HEK293T (cell line): ENCODE results near the gene EPN1.

ENCODE experiments used
- CTCF ChIA-PET: fragments of 350-600 bp; formaldehyde crosslinking; extraction: SDS; loops from one replicate; lab custom pipeline; 2021; ENCODE audit warnings: antibody characterized with exemption, inconsistent platforms; lab: Yijun Ruan, JAX
- POLR2A ChIA-PET: fragments of 350-600 bp; formaldehyde crosslinking; extraction: SDS; loops from one replicate; lab custom pipeline; 2020; ENCODE audit warnings: antibody characterized with exemption, inconsistent platforms; lab: Yijun Ruan, JAX
- DNase-seq: peaks from one replicate; pipeline ENCODE4 v3.0.0; 2012; ENCODE audit warnings: mixed read lengths; ENCODE audit errors: extremely low spot score
- ARNT ChIP-seq: fragments of 450-650 bp; IDR thresholded peaks from 2 replicates; pipeline ENCODE4 v1.6.1; 2017; ENCODE audit warnings: mild to moderate bottlenecking
- BHLHE40 ChIP-seq: fragments of 450-650 bp; IDR thresholded peaks from 2 replicates; pipeline ENCODE4 v1.6.1; 2016; ENCODE audit warnings: mild to moderate bottlenecking, moderate library complexity, borderline replicate concordance
- CTBP1 ChIP-seq: fragments of 450-650 bp; IDR thresholded peaks from 2 replicates; pipeline ENCODE4 v1.6.1; 2016; ENCODE audit warnings: borderline replicate concordance
- ELF4 ChIP-seq: fragments of 450-650 bp; IDR thresholded peaks from 2 replicates; pipeline ENCODE4 v1.6.1; 2017; ENCODE audit warnings: antibody characterized with exemption
- FOXA1 ChIP-seq: fragments of 450-650 bp; IDR thresholded peaks from 2 replicates; pipeline ENCODE4 v1.6.1; 2016; ENCODE audit warnings: mild to moderate bottlenecking
- FOXK2 ChIP-seq: fragments of 450-650 bp; IDR thresholded peaks from 2 replicates; pipeline ENCODE4 v1.6.1; 2016; ENCODE audit warnings: mild to moderate bottlenecking
- FOXM1 ChIP-seq: fragments of 450-650 bp; IDR thresholded peaks from 2 replicates; pipeline ENCODE4 v1.6.1; 2017; ENCODE audit warnings: mild to moderate bottlenecking, borderline replicate concordance
- HDGF ChIP-seq: fragments of 450-650 bp; IDR thresholded peaks from 2 replicates; pipeline ENCODE4 v1.6.1; 2017; ENCODE audit warnings: antibody characterized with exemption, borderline replicate concordance
- L3MBTL2 ChIP-seq: fragments of 450-650 bp; conservative IDR thresholded peaks from 2 replicates; pipeline ENCODE4 v1.6.1; 2016; ENCODE audit warnings: mild to moderate bottlenecking
- LEF1 ChIP-seq: fragments of 450-650 bp; IDR thresholded peaks from 2 replicates; pipeline ENCODE4 v1.6.1; 2017; ENCODE audit warnings: mild to moderate bottlenecking, borderline replicate concordance
- NFRKB ChIP-seq: fragments of 450-650 bp; IDR thresholded peaks from 2 replicates; pipeline ENCODE4 v1.6.1; 2016; ENCODE audit warnings: mild to moderate bottlenecking, moderate library complexity
- SP1 ChIP-seq: fragments of 450-650 bp; IDR thresholded peaks from 2 replicates; pipeline ENCODE4 v1.6.1; 2017
- SUZ12 ChIP-seq: fragments of 450-650 bp; IDR thresholded peaks from 2 replicates; pipeline ENCODE4 v1.6.1; 2016; ENCODE audit warnings: mild to moderate bottlenecking
- TARDBP ChIP-seq: fragments of 450-650 bp; IDR thresholded peaks from 2 replicates; pipeline ENCODE4 v1.6.1; 2016
- ZNF384 ChIP-seq: fragments of 450-650 bp; IDR thresholded peaks from 2 replicates; pipeline ENCODE4 v1.6.1; 2016
- TF ChIP-seq, protein P1 (sequence below): fragments of 450-650 bp; IDR thresholded peaks from 2 replicates; pipeline ENCODE4 v1.6.1; 2016

EPN1 gene

DNA sequence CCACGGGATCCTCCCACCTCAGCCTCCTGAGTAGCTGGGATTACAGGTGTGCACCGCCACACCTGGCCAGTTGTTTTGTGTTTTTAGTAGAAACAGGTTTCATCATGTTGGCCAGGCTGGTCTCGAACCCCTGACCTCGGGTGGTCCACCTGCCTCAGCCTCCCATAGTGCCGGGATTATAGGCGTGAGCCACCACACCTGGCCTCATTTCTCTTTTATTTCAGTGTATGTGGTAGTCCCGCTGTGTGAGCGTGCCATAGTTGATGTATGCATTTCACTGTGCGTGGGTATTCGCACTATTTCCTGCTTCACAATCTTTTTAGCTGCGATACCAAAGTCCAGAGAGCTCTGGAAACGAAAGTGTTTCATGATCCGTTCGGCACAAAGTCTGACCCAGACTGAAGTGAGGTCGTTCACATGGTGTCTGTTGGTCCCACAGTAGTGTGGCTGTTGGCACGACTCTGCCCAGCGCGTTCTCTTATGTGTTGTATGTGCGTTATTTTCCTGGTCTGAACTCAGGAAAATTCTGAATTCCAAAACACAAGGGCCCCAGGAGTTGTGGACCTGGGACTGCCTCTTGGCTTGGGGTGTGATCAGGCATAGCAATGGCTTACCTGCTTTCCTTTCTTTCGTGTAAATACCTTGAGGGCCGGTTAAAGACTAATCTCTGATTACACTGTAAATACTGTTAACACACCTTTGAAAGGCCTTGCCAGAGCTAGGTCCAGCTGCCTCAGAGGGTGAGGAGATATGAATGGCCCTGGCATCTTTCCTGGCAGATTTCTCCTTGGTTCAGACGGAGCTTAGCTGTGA lies 8.6 kb downstream of the EPN1 start:
- TF ChIP-seq FOXA1 (no peak), NFRKB (no peak), ZNF384 (no peak)
- TF ChIP-seq, protein P1, sequence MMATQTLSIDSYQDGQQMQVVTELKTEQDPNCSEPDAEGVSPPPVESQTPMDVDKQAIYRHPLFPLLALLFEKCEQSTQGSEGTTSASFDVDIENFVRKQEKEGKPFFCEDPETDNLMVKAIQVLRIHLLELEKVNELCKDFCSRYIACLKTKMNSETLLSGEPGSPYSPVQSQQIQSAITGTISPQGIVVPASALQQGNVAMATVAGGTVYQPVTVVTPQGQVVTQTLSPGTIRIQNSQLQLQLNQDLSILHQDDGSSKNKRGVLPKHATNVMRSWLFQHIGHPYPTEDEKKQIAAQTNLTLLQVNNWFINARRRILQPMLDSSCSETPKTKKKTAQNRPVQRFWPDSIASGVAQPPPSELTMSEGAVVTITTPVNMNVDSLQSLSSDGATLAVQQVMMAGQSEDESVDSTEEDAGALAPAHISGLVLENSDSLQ, result no peak
- ChIA-PET CTCF (no interaction called here), POLR2A (no interaction called here)
- DNase-seq, result no peak

GRCh38 chr19:55684946-55685681 lies 10.1 kb downstream of the EPN1 start:
- DNase-seq, result no peak
- TF ChIP-seq HDGF, result no peak
- TF ChIP-seq LEF1, result no peak
- no peak for TF ChIP-seq SP1
- TF ChIP-seq TARDBP, result no peak
- no peak for TF ChIP-seq BHLHE40
- TF ChIP-seq NFRKB, result no peak
- TF ChIP-seq CTBP1, result no peak
- no peak for TF ChIP-seq FOXA1
- no peak for TF ChIP-seq FOXM1
- no peak for TF ChIP-seq SUZ12
- no peak for TF ChIP-seq ZNF384
- TF ChIP-seq L3MBTL2, result no peak
- TF ChIP-seq ARNT, result no peak
- TF ChIP-seq FOXK2, result no peak
- CTCF ChIA-PET, result no interaction called here
- POLR2A ChIA-PET, result no interaction called here

GRCh38 chr19:55685776-55686175 lies 10.8 kb downstream of the EPN1 start:
- ChIA-PET CTCF (no interaction called here), POLR2A (no interaction called here)
- TF ChIP-seq BHLHE40, result no peak
- no peak for DNase-seq

DNA sequence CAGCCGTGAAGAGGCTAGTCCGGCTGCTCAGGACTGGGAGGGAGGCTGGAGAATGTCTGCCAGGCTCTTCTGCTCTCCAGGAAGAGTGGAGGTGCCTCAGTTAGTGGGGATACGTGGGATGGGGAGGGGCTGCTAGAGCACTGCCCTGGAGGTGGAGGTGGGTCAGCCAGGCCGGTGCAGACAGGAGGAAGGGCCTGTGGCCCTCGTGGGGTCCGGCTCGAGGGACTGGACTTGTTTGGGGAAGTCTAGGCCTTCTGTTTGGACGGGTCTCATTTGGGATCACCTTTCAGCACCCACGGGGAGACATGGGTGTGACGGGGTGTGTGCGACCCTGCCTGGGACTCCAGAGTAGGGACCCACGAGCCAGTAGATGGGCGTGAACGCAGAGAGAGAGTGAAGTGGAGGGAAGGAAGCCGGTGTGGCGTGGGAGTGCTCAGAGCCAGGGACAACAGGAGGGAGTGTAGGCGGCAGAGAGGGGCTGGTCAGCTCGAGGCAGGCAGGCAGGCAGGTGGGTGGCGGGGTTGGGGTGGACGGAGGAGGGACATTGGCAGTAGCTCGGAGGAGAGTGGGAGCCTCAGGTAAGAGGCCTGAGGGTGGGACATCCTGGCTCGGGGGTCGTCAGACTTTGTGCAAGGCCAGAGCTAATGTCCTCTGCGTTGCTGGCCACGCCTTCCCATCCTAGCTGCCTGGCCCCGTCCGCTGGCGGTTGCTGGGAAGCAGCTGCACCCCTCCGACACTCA lies 11.5 kb downstream of the EPN1 start:
- ChIA-PET POLR2A (no interaction called here), CTCF (no interaction called here)
- TF ChIP-seq L3MBTL2 (no peak), LEF1 (no peak)
- no peak for DNase-seq

- no peak for DNase-seq
- POLR2A ChIA-PET, result no interaction called here
- CTCF ChIA-PET, result no interaction called here
- TF ChIP-seq BHLHE40 (no peak), NFRKB (no peak)
Measured at GRCh38 chr19:55687281-55688201, 12.5 kb downstream of the EPN1 start.

- TF ChIP-seq L3MBTL2, result no peak
- TF ChIP-seq CTBP1, result no peak
- TF ChIP-seq ELF4, result no peak
- TF ChIP-seq FOXK2, result no peak
- no peak for TF ChIP-seq ARNT
- no peak for TF ChIP-seq SP1
- no peak for TF ChIP-seq HDGF
- TF ChIP-seq, protein P1, result no peak
- no peak for TF ChIP-seq ZNF384
- TF ChIP-seq NFRKB, result no peak
- TF ChIP-seq BHLHE40, result no peak
- no peak for TF ChIP-seq TARDBP
- no peak for TF ChIP-seq LEF1
- TF ChIP-seq FOXM1, result no peak
- TF ChIP-seq FOXA1, result no peak
- TF ChIP-seq SUZ12, result no peak
- CTCF ChIA-PET, result no interaction called here
- POLR2A ChIA-PET, result no interaction called here
- no peak for DNase-seq
Measured at GRCh38 chr19:55688422-55689218, 13.6 kb downstream of the EPN1 start.
